Measurements from ENCODE around the gene NOS1AP.
"Not testable (repeated sequence)": the region's sequence is repeated elsewhere in the genome, so short reads cannot be mapped to it uniquely, and the experiment has no call there.

Gene NOS1AP

DNA sequence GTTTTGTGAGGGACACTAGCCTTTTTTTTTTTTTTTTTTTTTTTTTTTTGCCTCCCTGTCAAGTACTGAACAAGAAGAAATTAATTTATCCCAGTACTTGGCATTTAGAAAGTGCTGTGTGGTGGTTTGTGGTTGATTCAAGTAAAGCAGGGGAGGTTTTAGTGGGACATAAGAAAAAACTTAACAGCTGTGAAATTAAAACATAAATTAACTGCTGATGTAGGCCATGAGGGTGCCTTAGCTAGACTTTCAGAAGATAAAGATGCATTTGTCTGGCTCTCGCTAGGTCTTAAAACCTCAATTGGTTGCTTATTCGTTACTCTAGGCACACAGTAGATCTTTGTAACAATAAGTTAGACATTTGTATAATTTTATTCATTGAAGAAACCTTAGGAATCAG, 254.9 kb downstream of the NOS1AP start:
- no peak for DNase-seq

DNA sequence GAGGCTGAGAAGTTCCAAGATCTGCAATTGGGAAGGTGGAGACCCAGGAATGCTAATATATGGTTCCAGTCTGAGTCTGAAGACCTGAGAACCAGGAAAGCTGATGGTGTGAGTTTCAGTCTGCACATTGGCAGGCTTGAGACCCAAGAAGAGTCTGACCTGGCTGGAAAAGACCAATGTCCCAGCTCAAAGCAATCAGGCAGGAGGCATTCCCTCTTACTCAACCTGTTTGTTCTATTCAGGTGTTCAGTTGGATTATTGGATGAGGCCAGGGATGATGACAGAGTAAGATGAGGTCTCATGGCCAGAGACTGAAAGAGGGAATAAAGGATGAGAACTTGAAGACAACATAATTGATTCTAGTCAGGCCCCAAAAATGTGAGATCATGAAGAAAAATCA, 257.1 kb downstream of the NOS1AP start:
- no peak for DNase-seq

DNA sequence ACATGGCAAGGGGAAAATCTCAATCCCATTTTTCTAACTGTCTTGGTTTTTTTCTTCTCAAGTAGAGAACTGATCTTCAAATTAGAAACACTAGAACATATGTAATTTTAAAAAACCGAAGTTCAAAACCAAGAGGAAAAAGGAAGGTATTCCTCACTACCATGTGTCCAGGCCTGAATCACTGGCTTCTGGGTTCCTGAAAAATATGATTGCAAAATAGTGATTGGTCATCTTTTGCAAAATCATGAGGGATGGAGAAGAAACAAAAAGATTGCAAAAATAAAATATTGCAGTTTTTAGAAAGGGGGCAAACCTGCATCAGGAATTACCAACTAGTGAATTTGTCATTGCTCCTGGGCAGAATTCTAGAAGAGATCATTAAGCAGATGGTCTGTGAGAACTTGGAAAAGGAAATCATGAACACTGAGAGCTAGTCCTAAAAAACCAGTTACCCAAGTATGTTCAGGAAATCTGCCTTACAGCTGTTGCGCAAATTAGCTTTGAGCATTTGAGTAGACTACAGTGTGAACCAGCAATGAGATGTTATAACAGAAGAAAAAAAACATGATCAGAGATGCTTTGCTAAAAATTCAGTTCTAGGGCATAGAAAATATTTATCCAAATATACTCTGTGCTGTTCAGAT, 257.8 kb downstream of the NOS1AP start:
- no peak for DNase-seq

DNA sequence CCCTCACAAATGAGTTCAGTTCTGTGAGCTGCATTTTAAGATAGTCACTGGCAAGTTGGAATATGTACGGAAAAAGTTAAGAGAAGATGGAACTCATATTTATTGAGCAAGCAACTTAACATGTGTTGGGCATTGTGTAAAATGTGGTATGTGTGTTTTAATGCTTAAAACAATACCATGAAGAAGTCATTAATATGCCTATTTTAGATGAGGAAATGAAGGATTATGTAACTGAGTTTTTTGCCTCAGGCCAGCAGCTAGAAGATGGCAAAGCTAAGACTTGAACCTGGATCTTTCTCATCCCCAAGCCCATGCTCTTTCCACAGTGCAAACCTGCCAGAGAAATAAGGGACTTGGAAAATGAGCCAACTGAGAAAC, 258.3 kb downstream of the NOS1AP start:
- no peak for DNase-seq

DNA sequence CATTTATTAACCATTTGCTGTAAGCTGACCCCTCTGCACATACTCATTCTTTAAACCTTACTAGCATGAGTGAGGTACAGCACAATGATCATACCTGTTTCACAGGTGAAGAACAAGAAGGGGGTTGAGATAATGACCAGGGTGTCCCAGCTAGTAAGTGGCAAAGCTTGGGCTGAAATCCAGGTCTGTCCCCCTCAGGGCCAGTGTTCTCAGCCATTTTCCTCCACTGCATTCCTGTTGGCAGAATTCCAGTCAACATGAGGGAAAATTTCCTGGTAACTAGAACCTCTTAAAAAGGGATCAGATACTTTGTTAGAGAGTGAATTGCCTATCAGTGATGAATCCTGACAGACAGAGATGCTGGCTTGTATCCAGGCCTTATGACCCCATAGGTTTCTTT, 259.0 kb downstream of the NOS1AP start:
- DNase-seq, result no peak

DNA sequence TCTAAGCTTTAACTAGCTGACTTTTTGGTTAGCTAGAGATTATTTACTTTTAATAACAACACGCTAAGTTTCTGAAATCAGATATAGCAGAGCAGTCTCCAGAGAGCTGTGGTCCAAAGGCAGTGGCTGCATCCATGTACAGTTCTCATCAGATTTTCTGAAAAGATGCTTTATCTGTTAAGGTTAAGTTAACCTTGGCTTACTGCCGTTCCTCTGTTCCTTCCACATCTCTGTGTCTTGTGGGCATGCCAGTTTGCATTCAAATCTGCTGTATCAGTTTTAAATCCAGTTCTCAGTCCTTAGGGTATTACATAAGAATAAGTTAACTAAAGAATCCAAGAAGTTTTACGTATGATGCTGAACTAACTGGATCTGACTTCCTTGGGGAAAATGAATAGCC, 260.3 kb downstream of the NOS1AP start:
- DNase-seq, result no peak

DNA sequence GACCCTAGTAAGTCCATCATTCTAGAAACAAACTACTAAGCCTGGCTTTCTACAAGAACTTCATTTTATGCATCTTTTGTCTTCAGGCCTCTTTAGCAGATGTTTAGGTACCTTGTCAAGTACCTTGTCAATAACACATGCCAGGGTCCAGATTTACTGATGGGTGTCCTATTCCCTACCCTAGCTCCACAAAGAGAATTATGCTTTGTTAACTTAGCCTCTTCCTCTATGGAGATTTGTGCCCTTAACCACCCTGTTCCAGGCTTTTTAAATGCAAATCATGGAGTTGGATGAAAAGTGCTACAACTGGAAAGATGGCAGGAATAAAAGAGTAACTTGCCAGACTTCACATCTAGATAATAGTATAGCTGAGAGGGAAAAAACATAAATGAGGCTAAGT, 264.5 kb downstream of the NOS1AP start:
- no peak for DNase-seq

DNA sequence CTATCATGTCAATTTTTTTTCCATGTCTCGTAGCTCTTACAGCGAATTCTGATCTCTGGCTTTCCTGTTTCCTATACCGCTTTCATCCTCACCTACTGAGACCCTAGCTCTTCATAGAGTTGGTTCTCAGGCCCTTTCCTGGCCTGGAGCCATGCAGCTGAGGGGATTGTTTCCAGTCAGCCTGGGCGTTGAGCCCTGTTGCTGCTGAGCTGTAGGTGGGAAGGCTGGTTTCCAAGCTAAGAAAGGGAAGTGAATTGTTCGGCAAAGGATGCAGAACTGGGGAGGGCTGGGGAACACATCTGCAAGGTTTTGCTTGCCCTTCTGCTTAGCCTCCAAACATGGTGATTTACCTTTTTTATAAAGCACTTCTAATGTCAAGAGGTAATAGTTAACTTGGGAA, 265.6 kb downstream of the NOS1AP start:
- peak in 5 of 56 donors; percentile 6 to 31 (median 11) for DNase-seq

DNA sequence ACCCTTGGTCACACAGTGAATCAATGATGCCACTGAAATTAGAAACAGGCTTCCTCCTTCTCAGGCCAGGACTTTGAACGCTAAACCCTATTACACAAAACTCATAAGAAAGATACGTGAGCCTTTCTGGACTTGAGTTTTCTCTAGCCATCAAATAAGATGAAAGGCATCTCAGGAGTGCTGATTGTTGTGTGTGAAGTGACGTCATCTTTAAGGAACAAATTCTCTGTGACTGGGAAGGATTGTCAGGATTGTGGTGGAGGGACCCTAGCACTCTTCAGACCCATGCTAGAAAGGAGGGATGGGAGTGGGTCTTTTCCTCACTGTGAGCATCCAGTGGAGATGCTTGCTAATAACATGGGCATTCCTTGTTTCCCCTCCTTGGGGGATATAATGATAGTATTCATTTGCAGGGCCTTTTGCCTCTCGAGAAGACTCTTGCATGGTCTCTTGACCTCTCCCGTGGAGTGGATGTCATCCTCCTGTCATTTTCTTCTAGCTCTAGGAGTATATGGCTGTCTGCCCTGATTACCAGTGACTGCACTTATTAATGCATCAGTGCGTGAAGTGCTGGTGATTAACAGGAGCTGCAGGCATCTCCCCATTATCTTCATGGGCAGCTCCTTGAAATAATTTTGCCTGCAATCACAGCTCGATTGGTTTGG, 267.3 kb downstream of the NOS1AP start:
- no peak for DNase-seq

DNA sequence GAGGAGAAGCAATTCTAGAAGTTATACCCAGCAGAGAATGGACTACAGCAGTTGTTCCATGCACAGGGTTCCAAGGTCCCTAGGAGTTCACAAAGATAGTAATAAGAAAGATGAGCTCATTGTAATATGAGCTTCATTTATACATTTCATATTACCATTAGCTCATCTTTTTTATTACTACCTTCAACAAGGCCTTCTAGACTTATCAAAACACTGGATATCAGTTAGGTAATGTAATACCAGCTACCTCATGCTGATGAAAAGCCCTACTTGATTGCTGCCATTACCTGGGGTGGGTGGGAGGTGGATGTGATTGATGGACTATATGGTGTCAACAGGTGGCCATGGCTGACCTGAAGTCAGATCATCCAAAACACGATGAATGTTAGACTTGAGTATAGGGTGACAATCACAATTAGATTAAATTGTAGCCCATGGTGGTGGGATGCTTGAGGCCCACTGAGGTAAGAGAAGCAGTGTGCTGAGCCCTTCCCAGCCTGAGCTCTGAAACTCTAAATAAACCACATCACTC, 273.0 kb downstream of the NOS1AP start:
- DNase-seq, result no peak

DNA sequence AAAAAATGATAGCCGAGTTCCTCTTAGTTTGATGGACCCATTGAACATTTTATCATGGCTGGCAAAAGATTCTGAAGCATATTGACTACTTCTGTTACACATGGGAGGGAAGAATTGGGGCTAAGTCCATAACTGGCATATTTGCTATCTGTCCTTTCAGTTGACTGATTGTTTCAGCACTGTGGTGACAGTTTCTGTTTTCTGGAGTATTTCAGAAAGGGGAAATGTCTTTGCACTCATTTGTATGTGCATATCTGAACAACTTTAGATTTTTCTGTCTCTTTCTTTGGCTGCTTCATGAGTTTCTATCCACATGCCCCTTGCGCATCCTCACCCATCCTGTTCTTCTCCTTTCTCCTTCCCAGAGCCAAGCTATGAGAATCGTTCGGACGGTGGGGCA, 274.0 kb downstream of the NOS1AP start:
- DNase-seq, result no peak

DNA sequence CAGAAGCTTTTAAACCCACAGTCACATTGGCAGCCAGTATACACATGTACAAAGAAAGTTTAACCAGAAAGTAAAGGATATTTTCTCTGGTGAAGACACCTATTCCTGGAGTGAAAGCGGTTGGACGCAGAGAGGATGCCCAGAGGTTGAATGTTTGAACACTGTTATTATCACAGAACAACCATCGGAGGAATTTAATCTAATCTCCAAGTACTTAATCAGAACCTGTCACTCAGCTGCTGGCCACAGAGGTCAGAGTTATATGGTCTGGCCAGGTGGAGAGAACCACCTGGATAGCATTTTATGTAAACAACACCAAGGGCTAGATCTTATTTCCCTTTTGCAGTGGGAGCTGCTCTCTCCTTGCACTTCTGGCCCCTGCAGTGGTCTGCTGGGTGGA, 277.8 kb downstream of the NOS1AP start:
- DNase-seq, result no peak

DNA sequence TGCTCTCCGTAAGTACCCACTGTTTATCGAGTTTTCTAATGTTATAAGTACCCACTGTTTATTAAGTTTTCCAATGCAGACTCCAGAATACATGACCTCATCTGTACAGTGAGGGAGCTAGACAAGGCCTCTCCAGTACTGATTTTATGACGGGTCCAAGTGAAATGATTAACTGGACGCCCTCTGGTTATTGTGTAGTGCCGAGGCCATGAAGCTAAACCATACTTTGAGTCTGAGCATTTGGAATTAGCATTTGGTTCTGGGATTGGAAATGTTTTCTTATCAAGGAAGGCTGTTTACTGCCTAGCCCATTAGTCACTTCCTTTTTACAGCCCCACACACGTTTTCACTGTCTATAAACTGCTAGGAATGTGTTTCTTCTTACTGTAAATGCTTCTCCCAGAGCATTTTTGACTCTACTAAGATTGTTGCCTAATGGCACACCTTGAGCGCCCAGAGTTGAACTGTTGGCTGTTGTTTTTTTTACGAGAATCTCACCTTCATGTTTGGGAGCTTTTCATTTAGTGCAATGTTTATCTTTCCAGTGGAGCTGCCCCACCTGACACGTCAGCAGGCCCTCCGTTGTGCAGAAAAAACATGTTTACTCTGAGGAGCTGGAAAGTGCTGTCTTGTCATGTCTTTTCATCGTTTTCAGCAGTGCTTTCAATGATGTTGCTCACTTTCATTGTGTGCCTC, 280.3 kb downstream of the NOS1AP start:
- DNase-seq, result no peak

DNA sequence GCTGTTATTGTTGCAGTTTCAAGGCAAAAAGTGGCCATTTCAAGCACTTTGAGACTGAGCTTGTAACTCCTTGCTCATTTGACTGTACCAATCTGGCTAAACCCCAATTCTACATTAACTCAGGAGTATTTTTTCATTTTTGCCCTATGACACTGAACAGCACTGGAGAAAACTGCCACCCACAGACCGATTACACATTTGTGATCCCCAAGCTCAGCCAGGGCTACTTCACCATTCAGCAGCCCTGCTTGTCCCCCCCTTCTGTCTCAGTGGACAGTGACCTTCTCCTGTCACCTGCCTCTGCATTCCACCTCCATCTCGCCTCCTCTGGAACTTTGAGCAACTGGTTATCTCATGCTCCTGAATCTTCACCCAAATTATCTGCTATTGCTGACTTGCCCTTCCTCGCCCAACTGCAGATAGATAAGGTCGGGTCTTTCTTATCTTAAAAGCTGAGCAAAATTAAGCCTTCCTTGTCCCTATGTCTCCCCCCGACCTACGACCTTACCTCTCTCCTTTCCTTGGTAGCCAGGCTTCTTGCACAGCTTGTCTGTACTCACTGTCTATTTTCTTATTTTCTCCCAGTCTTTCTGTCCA, 281.9 kb downstream of the NOS1AP start:
- DNase-seq, result no peak

DNA sequence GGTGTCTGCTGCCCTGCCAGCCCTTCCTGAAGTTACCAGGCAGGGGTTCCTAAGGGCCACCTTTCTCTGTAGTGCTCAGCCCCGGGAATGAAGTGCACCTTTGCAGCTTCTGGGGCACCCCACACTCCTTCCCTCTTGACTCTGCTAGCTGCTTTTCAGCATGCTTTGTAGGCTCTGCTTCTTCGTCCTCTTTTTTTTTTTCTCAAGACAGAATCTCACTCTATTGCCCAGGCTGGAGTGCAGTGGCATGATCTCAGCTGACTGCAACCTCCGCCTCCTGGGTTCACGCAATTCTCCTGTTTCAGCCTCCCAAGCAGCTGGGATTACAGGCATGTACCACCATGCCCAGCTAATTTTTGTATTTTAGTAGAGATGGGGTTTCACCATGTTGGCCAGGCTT, 282.4 kb downstream of the NOS1AP start:
- not testable (repeated sequence) for DNase-seq

DNA sequence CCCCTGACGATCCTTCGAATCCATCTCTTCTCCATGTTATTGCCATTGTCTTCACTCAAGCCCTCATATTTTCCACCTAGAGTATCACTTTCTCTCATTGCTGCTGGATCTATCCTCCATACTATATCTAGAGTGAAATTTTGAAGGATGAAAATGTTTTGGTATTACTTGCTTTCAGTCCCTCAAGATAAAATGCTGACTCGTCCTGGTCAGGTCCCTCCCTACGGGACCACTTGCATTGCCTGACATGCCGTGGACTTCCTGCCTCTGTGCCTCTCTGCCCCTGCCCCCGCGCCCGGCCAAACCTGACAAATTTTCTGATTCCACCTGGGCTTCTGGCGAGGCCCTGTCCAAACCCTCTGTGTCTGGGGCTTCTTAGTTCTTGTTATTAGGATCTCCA, 283.6 kb downstream of the NOS1AP start:
- no peak for DNase-seq

DNA sequence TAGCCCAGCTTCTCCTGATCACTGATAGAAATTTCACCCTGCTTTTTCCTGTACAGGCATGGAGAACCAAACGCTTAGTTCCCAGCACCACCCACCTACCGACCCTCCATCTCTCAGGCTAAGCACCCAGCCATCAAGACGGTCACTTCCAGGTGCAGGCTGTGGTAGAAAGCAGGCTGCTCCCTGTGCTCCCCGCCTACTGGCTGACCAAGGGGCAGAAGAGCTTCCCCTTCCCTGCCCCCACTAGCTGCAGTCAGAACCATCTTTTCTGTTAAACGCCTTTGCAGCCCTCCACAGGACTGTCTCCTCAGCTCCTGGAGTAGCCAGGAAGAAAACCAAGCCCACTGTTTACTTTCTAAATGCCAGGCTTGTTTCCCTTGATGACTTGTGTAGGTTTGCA, 284.2 kb downstream of the NOS1AP start:
- DNase-seq, result no peak

DNA sequence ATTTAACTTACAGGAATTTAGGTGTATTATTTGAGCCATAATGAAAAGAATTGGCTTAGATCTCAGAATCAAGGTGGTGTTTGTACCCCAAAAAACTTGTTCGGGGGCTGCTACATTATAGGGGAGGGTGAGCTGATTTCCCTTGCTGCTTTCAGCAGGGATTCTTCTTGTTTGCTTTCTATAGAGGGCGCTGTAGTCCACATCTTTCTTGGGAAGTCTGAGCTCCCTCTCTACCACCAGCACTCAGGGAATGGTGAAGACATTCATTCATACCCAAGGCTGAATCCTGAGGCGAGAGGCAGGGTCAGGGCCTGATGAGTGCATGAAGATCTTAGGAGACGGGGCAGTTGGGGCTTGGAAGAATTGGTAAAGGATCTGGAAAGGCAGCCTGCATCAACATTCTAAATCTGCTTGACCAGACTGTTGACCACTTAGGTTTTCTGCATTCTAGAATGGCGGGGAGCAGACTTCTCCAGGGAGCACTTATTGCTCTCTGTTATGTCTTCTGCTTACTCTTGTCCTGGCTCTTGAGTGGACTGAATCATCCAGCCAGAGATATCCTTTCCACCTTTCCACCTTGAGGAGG, 288.3 kb downstream of the NOS1AP start:
- DNase-seq, result no peak

DNA sequence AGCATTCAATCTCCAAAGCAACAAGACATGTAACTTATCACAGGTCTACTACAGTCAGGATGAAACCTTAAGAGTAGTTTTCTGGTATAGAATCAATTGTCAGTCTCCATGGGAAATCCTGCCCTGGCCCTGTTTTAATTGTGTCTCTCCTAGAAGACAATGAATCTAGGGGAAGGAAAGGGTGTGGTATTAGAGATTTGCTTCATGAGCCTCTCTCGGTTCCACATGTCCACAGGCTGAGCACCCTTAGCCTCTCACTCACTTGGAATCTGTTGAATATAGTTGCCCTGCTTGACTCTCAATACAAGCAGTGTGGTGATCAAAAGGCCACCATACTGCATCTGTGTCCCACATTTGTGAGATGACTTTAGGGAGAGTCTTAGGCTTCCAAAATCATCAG, 289.4 kb downstream of the NOS1AP start:
- DNase-seq, result no peak

DNA sequence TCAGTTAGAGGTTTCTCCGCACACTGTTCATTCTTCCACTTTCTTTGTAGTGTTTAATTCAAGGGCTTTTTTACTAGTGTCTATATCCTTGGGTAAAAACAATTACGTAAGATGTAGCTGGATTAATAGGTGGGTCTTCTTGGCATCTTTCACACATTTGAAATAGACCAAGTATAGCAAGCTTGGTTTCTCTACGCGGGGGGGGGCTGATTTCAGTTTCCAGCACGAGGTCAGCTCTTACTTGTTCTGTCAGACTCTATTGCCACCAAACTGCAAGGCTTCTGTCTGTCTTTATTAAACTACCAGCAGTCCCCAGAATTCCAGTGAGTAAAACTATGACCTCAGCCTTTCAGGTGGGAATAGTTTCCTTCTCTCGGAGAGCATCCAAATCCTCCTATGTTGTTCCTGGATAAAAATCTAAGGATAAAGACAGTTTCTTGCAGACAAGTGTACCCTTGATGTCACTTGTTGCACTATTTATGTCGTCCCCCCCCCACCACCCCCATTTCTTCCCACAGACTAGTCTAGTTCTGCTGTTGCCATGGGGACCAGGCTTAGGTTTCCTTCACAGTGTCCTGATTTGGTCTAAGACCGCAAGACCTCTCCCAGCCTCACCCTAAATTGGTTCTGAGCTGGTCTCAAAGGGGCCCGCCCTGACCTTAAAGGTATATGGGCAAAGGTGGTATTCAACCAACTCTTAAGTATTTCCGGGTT, 290.2 kb downstream of the NOS1AP start:
- DNase-seq, result peak in 1 of 56 donors; percentile 9

DNA sequence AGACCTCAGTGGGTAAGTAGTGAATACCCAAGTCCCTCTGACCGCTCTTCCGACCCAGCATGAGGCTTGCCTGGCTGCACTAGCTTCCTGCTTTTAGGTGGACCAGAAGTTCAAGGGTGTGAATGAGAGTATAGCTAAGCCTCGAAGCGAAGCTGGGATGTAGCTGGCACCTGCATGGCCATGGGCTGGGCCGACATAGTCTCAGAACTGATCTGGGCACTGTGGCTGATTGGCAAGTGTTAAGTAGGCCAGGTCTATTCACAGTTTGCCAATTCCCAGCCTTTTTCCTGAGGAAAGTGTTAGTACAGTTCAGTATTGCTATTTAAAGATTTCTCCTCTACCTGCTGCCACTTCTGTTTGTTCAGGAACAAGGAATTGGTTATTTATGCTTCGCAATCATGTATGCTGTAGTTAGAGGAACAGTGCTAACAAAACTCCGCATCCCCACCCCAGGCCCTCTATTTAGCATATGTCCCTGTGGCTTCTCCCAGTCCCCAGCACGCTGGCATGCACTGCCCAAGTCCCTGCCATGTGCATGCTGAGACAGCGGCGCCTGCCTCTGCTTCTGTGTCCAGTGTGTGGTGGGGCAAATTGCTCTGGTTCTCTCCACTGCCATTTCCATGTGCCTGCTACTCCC, 290.9 kb downstream of the NOS1AP start:
- peak in 1 of 56 donors; percentile 5 for DNase-seq

Data from amygdala (tissue), 56 donors.